Panc1 (cell line): ENCODE results near the gene RENBP. TPM values are rescaled to one million over a fixed set of nuclear protein-coding genes. Genes with fewer than 3 reads are reported as not detected.
A peak's percentile ranks its signal among the peaks of the same experiment; 100 is the strongest.

Experiments
- ATAC-seq: fragments of 200-7000 bp; cut with Tn5 transposase; 2 replicates; pipeline ENCODE4 v1.9.1; 2020; ENCODE audit warnings: mild to moderate bottlenecking, moderate library complexity
- BruUV-seq: library from RNA; stranded (reverse); fragments of 400-500 nt; replicated peaks from 2 replicates; lab custom pipeline; 2021; lab: Mats Ljungman, UMichigan
- CTCF ChIA-PET: fragments of 300-600 bp; sonication (Branson Sonifier 250); formaldehyde crosslinking; loops from one replicate; lab custom pipeline; 2022; ENCODE audit warnings: antibody characterized with exemption; lab: Charles Lee
- POLR2A ChIA-PET: fragments of 300-600 bp; sonication (Branson Sonifier 250); formaldehyde crosslinking; loops from one replicate; lab custom pipeline; 2022; ENCODE audit warnings: antibody characterized with exemption; lab: Charles Lee
- DNase-seq: peaks from one replicate; pipeline ENCODE4 v3.0.0-alpha.2; 2010; ENCODE audit warnings: low read depth, low spot score
- H3K27ac ChIP-seq: 2 replicates; pipeline ENCODE4 v1.5.1; 2011; ENCODE audit warnings: mild to moderate bottlenecking, low read length, inconsistent platforms
- H3K27me3 ChIP-seq: fragments of 200-500 bp; sonication (Bioruptor generic); 2 replicates; pipeline ENCODE4 v1.6.0; 2014; ENCODE audit warnings: low read length, inconsistent platforms; ENCODE audit not compliant: control insufficient read depth, insufficient read depth
- H3K36me3 ChIP-seq: fragments of 200-500 bp; sonication (Bioruptor generic); 2 replicates; pipeline ENCODE4 v1.5.1; 2014; ENCODE audit warnings: inconsistent platforms, mild to moderate bottlenecking, low read length, moderate library complexity; ENCODE audit not compliant: control insufficient read depth, insufficient read depth
- H3K4me1 ChIP-seq: 2 replicates; pipeline ENCODE4 v1.5.1; 2011; ENCODE audit warnings: inconsistent platforms, mild to moderate bottlenecking, low read length, moderate library complexity; ENCODE audit not compliant: control insufficient read depth, insufficient read depth
- H3K4me3 ChIP-seq, 2 experiments: 2 replicates each; pipeline ENCODE4 v1.5.1; 2011 to 2012; ENCODE audit warnings: low read depth in 2 of 2, low read length in 2 of 2, mild to moderate bottlenecking in 2 of 2, inconsistent platforms in 1 of 2, moderate library complexity in 1 of 2
- H3K9me3 ChIP-seq: fragments of 200-500 bp; sonication (Bioruptor generic); 2 replicates; pipeline ENCODE4 v1.5.1; 2014; ENCODE audit warnings: low read depth, mild to moderate bottlenecking, inconsistent platforms, low read length, moderate library complexity; ENCODE audit not compliant: control insufficient read depth, insufficient read depth
- POLR2AphosphoS5 ChIP-seq: IDR thresholded peaks from 2 replicates; pipeline ENCODE4 v1.6.1; 2012; ENCODE audit warnings: mild to moderate bottlenecking, low read depth, low read length, moderate library complexity
- SIN3A ChIP-seq: IDR thresholded peaks from 2 replicates; pipeline ENCODE4 v1.6.1; 2012; ENCODE audit warnings: low read depth, mild to moderate bottlenecking, low read length, moderate library complexity, borderline replicate concordance; ENCODE audit not compliant: insufficient read depth
- TCF7L2 ChIP-seq: IDR thresholded peaks from 2 replicates; pipeline ENCODE4 v1.6.1; 2011; ENCODE audit warnings: mild to moderate bottlenecking, low read depth, low read length, inconsistent platforms
- in situ Hi-C: cut with HindIII; loops from 2 replicates; pipeline ENCODE4 v1.10.0; 2016; ENCODE audit warnings: low sequenced_read_pairs, low pct_unique_long_range_greater_than_20kb
- intact Hi-C: fragments of 100-400 bp; cut with micrococcal nuclease; formaldehyde crosslinking; loops from one replicate; pipeline ENCODE4 v1.10.0; 2022; ENCODE audit not compliant: unreplicated experiment
- total RNA-seq: library from RNA; stranded (reverse); gene quantifications from one replicate; pipeline ENCODE4 v1.2.1, GENCODE V29; 2021; ENCODE audit not compliant: unreplicated experiment
- TF ChIP-seq, protein P1 (sequence below), 2 experiments: IDR thresholded peaks; 2 replicates each; pipeline ENCODE4 v1.6.1; 2011 to 2012; ENCODE audit warnings: low read depth in 2 of 2, control low read depth in 1 of 2, low read length in 1 of 2, mild to moderate bottlenecking in 1 of 2, moderate library complexity in 1 of 2; ENCODE audit not compliant: insufficient read depth in 1 of 2
- TF ChIP-seq, protein P2 (sequence below): fragments of 450-650 bp; IDR thresholded peaks from 2 replicates; pipeline ENCODE4 v1.5.1; 2017; ENCODE audit warnings: mild to moderate bottlenecking

The RENBP gene
- total RNA-seq, 1 experiment from 2014 or later = 0.62 TPM

DNA sequence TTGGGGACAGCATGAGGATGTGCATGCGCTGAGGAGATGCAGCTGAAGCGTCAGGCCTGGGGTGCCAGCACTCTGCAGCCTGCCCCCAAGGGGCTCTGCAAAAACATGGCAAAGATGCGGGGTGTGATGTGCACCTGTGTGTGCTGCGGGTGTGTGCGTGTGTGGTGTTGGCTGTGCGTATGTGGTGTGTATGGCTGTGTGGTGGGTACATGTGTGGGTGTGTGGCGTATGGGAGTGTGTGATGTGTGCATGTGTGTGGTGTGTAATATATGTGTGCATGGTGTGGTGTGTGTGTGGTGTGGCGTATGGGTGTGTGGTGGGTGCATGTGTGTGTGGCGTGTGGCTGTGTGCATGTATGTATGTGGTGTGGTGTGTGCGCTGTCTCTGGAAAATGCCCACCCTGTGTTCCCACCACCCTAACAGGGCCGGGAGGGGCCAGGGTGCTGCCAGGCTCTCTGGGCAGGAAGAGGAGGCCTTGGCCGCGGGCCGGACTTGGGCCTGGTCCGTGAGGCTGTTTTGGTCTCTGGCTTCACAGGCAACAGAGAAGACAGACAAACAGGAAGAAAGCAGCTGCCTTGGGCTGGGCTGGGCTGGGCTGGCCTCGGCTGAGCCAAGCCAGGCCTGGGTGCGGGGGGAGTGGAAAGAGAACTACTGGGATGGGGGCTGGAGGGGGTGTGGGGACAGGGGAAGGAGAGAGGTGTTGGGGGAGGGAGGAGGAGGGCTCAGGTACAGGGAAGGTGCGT, 41.0 kb downstream of the RENBP start:
- no TSS peak for BruUV-seq
- POLR2A ChIA-PET = no interaction called here
- Histone ChIP-seq H3K27ac (peak overlapping the region; percentile 76), H3K4me1 (peaks cover 51% of the 10 kb centered on the region), H3K27me3 (no peaks in the 10 kb centered on the region), H3K9me3 (no peaks in the 10 kb centered on the region), H3K4me3 (no peak overlapping the region), H3K36me3 (no peaks in the 10 kb centered on the region)
- DNase-seq = no peak
- intact Hi-C loops = no loop called here
- ATAC-seq = peak; percentile 22
- CTCF ChIA-PET = no interaction called here
- TF ChIP-seq TCF7L2 = no peak
- TF ChIP-seq SIN3A = no peak
- TF ChIP-seq, protein P1, sequence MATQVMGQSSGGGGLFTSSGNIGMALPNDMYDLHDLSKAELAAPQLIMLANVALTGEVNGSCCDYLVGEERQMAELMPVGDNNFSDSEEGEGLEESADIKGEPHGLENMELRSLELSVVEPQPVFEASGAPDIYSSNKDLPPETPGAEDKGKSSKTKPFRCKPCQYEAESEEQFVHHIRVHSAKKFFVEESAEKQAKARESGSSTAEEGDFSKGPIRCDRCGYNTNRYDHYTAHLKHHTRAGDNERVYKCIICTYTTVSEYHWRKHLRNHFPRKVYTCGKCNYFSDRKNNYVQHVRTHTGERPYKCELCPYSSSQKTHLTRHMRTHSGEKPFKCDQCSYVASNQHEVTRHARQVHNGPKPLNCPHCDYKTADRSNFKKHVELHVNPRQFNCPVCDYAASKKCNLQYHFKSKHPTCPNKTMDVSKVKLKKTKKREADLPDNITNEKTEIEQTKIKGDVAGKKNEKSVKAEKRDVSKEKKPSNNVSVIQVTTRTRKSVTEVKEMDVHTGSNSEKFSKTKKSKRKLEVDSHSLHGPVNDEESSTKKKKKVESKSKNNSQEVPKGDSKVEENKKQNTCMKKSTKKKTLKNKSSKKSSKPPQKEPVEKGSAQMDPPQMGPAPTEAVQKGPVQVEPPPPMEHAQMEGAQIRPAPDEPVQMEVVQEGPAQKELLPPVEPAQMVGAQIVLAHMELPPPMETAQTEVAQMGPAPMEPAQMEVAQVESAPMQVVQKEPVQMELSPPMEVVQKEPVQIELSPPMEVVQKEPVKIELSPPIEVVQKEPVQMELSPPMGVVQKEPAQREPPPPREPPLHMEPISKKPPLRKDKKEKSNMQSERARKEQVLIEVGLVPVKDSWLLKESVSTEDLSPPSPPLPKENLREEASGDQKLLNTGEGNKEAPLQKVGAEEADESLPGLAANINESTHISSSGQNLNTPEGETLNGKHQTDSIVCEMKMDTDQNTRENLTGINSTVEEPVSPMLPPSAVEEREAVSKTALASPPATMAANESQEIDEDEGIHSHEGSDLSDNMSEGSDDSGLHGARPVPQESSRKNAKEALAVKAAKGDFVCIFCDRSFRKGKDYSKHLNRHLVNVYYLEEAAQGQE (IDR thresholded peaks at IDR 0.05; ENCODE audit: insufficient read depth in 1 of 2, low read depth in 2 of 2, low read length in 1 of 2) = no peak
- TF ChIP-seq POLR2AphosphoS5 = no peak; the same call in none of the 2 replicates
- TF ChIP-seq, protein P2, sequence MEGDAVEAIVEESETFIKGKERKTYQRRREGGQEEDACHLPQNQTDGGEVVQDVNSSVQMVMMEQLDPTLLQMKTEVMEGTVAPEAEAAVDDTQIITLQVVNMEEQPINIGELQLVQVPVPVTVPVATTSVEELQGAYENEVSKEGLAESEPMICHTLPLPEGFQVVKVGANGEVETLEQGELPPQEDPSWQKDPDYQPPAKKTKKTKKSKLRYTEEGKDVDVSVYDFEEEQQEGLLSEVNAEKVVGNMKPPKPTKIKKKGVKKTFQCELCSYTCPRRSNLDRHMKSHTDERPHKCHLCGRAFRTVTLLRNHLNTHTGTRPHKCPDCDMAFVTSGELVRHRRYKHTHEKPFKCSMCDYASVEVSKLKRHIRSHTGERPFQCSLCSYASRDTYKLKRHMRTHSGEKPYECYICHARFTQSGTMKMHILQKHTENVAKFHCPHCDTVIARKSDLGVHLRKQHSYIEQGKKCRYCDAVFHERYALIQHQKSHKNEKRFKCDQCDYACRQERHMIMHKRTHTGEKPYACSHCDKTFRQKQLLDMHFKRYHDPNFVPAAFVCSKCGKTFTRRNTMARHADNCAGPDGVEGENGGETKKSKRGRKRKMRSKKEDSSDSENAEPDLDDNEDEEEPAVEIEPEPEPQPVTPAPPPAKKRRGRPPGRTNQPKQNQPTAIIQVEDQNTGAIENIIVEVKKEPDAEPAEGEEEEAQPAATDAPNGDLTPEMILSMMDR = no peak
- in situ Hi-C loops = no loop called here

GRCh38 chrX:153902385-153902784, 42.1 kb downstream of the RENBP start:
- peak overlapping the region; percentile 76 for H3K27ac ChIP-seq
- DNase-seq (no peak), ATAC-seq (peak; percentile 15)
- peaks cover 47% of the 10 kb centered on the region for H3K4me1 ChIP-seq
- no TSS peak for BruUV-seq
- H3K36me3 ChIP-seq = no peaks in the 10 kb centered on the region
- intact Hi-C loops = no loop called here
- no peaks in the 10 kb centered on the region for H3K9me3 ChIP-seq
- in situ Hi-C loops = no loop called here
- ChIA-PET CTCF (interaction anchor here (0.5 kb wide), 1 partner anchor 16 kb away, joined by 6 read pairs; no protein-coding TSS in a partner anchor), POLR2A (no interaction called here)
- TF ChIP-seq, protein P2 = no peak
- no peak for TF ChIP-seq TCF7L2
- TF ChIP-seq, protein P1 (IDR thresholded peaks at IDR 0.05; ENCODE audit: insufficient read depth in 1 of 2, low read depth in 2 of 2, low read length in 1 of 2) = no peak
- TF ChIP-seq SIN3A = no peak
- TF ChIP-seq POLR2AphosphoS5 = no peak; the same call in 1 of the 2 replicates
- H3K4me3 ChIP-seq = no peak overlapping the region
- no peaks in the 10 kb centered on the region for H3K27me3 ChIP-seq
